Activated CD4-positive, alpha-beta T cell treated with anti-CD3 and anti-CD28 coated beads for 24 hours (primary cell): ENCODE measurements around the gene B9D2.
A peak's percentile ranks its signal among the peaks of the same experiment; 100 is the strongest.
"Not testable (repeated sequence)": the region's sequence is repeated elsewhere in the genome, so short reads cannot be mapped to it uniquely, and the experiment has no call there.

ENCODE experiments used
- DNase-seq, 2 donors: peaks; one replicate each; pipeline ENCODE4 v3.0.0-alpha.2; 2020; ENCODE audit warnings: low read depth in 2 of 2

Gene B9D2, protein sequence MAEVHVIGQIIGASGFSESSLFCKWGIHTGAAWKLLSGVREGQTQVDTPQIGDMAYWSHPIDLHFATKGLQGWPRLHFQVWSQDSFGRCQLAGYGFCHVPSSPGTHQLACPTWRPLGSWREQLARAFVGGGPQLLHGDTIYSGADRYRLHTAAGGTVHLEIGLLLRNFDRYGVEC

GRCh38 chr19:41363753-41364523 lies at the start of gene B9D2:
Gene B9D2 (minus strand): TSS chr19:41364149. CDS start chr19:41363519, 630 bp downstream.
- peak; percentile 96 to 98 for DNase-seq

DNA sequence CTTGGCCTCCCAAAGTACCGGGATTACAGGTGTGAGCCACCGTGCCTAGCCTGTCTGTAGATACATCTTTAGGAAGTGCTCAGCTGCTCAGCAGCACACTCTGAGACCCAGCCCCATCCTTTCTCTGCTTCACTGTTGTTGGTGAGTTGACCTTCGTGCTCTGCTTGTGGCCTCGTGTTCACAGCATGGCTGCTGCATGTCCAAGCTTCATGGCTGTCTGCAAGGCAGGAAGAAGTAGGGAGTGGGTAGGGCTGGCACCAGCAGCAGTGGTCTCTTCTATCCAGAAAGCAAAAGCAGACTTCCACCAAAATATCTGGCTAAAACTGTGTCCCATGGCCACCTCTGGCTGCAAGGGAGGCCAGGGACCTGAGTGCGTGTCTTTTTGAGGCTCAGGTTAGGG lies 49.0 kb upstream of the B9D2 start:
- no peak for DNase-seq

DNA sequence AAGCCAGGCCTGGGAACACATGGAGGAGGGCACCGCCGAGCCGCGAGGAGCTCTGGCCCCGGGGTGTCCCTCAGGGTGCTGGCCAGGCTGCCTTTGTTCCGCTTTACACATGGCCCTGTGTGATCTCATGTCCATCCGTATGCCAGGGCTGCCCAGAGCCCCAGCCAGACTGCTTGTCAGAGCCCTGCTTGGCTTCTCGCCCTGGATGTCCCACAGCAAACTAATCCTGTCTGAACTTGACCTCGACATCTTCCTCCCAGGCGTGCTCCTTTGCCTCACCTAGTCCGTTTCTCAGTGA lies 48.0 kb upstream of the B9D2 start:
- DNase-seq, result no peak

GRCh38 chr19:41411100-41411967 lies 47.4 kb upstream of the B9D2 start:
- no peak for DNase-seq

DNA sequence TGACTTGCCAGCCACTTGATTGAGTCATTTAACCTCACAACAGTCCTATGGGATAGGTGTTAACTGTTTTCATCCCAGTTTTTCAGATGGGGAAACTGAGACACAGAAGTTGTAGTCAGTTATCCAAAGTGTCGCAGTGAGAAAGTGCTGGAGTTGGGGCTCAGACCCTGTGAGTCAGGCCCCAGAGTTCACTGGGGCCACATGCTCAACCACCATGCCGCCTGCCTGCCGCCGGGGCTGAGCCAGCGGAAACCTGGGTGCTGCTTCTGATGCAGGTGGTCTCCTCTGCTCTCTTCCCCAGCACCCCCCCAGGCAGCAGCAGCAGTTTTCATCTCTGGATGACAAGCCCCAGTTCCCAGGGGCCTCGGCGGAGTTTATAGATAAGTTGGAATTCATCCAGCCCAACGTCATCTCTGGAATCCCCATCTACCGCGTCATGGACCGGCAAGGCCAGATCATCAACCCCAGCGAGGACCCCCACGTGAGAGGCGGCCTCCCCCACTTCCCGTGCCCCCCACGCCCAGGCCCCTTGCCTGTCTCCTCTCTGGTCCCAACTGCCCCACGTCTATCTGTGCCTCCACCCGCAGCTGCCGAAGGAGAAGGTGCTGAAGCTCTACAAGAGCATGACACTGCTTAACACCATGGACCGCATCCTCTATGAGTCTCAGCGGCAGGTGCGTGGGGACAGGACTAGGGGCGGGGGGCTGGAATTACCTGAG lies 46.5 kb upstream of the B9D2 start:
- DNase-seq, result no peak

DNA sequence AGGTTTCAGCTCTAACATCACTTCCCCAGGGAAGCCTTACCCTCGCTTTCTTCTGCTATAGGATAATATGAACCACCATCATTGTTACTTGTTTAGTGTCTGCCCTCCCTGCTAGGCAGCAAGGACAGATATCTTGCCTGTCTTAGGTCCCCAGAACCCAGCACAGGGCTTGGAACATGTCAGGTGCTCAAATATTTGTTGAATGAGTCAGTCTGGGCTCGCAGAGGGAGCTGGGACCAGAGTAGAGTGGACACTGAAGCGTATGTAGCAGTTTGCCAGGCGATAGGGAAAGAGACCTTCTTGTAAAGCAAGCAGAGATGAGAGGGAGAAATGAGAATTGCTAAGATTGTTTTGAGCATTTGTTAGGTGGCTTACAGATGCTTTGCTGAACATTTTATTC lies 45.3 kb upstream of the B9D2 start:
- DNase-seq, result no peak

GRCh38 chr19:41408846-41409245 lies 44.9 kb upstream of the B9D2 start:
- not testable (repeated sequence) for DNase-seq

DNA sequence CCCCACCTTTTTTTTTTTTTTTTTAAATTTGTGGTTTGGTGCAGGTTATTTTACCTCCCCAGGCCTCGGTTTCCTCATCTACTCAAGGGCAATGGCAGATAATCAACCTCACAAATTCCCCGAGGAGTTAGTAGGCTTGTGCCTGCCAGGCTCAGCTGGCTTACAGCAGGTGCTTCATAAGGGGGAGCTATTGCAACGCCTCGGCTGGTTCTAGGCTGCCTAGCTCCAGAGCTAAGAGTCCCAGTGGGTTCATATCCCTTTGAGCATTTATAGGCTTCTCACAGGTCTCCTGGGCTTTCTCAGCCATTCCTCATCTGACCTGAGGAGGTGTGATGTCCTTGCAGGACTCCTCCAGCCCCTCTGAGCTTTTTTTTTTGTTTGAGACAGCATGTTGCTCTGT lies 44.3 kb upstream of the B9D2 start:
- DNase-seq, result no peak

DNA sequence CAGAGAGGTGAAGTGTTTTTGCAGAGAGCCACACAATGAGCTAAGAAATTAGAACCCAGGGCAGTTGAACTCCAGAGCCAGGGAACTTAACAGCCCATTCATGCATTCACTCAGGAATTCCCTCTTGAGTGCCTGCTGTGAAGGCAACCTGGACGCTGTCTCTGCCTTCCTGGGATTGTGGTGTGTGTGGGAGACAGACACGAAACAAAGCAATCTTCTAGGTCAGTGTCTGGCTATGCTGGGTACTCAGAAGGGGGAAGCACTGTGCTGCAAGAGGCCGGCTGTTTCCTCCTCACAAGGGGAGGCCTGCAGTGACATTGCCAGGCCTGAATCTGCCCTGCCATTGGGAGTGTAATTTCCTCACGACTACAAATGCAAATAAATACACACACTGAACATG lies 43.3 kb upstream of the B9D2 start:
- no peak for DNase-seq

DNA sequence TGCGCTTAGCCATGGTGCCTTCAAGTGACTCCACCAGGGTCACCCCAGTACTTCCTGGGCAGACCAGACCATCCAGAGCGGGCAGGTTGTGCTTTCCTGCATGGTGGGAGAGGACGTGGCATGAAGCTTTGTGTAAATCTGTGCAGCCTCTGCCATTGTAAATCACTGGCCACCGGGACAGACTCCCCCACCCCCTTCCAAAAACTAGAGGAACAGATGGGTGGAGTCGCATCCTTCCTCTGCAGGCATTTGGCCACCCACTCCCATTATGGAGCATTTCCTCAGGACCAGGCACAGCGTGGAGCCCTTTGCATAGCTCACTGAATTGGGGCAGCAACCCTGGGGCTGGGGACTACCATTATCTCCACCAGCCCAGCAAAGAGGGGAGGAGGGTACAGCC lies 41.8 kb upstream of the B9D2 start:
- no peak for DNase-seq

DNA sequence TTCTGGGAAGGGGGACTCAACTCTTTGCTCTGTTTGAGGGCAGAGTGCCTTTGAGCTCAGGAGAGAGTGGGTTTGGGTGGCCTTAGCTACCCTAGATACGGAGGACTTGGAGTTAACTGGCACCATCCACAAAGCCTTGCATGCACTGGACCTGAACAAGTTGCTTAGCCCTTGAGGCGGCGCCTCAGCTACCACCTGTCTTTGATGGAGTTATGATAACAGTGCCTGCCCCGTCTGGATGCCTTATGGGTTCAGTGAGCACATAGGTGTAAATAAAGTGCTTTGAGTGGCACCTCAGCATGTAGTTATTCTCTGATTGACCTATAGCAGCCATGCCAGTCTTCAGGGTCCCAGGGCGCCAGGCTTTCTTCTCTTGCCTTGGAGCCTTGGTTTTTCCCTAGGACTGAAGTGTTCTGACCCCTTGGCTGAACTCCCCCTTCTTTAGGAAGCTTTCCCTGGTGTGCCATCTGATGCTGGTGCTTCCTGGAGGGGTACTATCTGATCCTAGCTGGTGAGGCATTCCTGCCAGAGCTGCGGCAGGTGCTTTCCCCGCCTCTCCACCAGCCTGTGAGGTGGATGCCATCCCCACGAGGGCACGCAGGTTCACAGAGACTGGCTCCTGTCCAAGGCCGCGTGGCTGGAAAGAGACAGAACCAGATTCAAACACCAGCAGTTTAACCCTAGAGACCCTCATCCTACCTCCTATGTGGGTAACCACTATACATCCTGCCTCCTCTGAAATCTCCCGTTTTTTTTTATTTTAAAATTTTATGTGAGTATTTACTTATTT lies 39.4 kb upstream of the B9D2 start:
- DNase-seq, result no peak

- no peak for DNase-seq
Observed at GRCh38 chr19:41402010-41402409, 38.1 kb upstream of the B9D2 start.

DNA sequence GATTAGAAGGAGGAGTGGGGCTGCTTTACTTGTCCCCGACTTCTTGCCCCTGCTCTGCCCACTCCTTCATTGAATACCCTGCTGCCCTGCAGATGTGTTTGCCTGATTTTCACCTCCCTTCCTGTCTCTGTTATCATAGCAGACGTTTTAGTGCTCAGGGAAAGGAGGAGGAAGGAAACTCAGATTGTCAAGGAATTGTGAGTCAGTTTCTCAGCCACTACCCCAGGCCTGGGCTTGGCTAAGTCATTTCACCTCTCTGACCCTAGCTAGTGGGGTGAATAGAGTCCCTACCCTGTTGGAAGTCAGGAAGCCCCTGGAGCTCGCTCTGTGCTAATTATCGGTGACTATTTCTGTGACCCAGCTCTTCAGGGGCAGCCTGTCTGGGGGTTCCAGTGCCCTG lies 37.5 kb upstream of the B9D2 start:
- no peak for DNase-seq

- DNase-seq, result no peak
Observed at GRCh38 chr19:41399525-41399924, 35.6 kb upstream of the B9D2 start.

DNA sequence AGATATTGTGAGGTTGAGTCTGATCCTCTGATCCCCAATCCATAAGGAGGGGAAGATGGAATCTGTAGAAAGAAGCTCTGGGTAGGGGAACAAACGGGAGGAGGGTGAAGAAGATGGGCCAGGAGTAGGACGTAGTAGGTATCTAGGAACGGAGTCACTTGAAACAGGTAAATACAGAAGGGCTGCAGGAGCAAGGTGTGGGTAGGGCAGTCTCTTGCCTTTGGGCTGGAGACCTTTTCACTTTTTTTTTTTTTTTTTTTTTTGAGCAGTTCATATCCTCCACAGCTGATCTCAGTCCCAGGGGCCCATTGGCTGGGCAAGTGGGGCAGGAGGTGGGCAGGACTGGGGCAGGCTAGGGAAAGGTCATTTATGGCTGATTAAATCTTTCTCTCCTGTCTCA lies 35.1 kb upstream of the B9D2 start:
- DNase-seq, result no peak

GRCh38 chr19:41398598-41398997 lies 34.6 kb upstream of the B9D2 start:
- no peak for DNase-seq

- no peak for DNase-seq
Observed at GRCh38 chr19:41398050-41398418, 34.1 kb upstream of the B9D2 start.

DNA sequence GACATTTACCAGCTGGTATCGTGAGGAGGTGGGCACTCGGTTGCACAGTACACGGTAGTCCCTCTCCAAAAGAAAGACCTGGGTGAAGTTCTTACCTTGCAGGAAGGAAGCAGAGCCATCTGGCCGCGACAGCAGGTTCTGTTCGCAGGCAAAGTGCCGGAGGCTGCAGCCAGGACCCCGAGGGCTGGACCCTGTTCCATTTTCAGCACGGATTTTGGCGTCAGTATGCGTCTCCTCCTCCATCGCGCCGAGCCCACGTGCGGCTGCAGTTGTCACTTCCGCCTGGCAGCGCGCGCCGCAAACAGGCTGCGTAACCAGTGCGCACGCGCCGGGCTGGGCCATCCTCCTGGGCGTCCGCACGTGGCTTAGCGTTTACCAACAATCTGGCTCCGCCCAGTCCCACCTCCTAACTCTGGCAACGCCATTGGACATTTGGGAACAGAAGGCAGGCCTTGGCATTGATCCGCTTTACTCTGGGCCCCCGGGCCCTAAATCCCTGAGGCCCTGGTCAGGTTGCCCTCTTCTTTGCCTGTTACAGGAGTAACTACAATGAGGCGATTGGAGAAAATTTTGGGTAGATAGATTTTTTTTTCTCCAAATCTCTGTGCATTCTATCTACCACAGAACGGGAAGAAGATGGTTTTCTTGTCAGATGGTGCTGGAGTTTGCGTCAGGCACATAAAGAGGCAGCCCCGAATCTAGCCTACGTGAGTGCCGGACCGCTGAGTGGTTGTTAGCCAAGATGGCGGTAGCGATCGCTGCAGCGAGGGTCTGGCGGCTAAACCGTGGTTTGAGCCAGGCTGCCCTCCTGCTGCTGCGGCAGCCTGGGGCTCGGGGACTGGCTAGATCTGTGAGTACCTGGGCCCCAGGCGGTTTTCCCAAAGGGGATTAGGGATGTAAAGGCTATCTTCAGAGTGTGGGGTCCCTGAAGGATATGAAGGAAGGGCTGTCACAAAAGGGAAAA lies 33.4 kb upstream of the B9D2 start, which contains the start of the genes BCKDHA and EXOSC5:
TSS of gene BCKDHA (plus strand) at position 733 of the 964 bp plus-strand sequence. CDS start at position 743, 10 bp downstream.
TSS of gene EXOSC5 (minus strand) at position 274 of the 964 bp plus-strand sequence. CDS start at position 243, 31 bp downstream.
- peak; percentile 98 for DNase-seq

DNA sequence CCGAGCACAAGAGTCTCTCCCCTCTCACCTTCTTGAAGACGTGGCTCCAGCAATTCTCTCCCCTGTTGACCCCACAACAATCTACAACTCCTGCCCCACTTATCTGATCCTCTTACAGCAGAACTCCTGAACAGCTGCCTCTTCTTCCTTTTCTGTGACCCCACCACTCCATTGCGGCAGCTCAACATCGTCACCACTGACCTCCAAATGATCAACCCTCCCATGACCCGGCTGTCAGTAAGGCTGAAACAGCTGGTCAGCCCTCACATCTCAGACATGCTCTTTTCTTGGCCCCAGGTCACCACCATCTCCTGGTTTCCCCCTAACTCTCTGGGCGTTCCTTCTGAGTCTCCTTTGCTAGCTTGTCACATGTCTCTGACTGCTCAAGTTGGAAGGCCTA lies 31.4 kb upstream of the B9D2 start:
- DNase-seq, result no peak

GRCh38 chr19:41392775-41393174 lies 28.8 kb upstream of the B9D2 start:
- DNase-seq, result no peak
